HepG2 (cell line): Measurements from ENCODE around the gene PPP1R9A. TPM values are rescaled to one million over a fixed set of nuclear protein-coding genes. Genes with fewer than 3 reads are reported as not detected.

Experiments
- ATAC-seq: fragments of 200-7000 bp; cut with Tn5 transposase; 3 replicates; pipeline ENCODE4 v1.9.1; 2020; ENCODE audit warnings: mild to moderate bottlenecking, moderate library complexity
- BruUV-seq: library from RNA; stranded (reverse); fragments of 400-500 nt; replicated peaks from 2 replicates; lab custom pipeline; 2021; lab: Mats Ljungman, UMichigan
- CTCF ChIA-PET: fragments of 300-600 bp; formaldehyde crosslinking; extraction: SDS; loops from one replicate; lab custom pipeline; 2021; ENCODE audit warnings: low total read pairs, inconsistent platforms, low intra/inter-chr PET ratio; lab: Yijun Ruan, JAX
- POLR2A ChIA-PET: fragments of 350-600 bp; sonication (Branson Sonifier 250); formaldehyde crosslinking; loops from one replicate; lab custom pipeline; 2020; ENCODE audit warnings: antibody characterized with exemption, inconsistent platforms; lab: Yijun Ruan, JAX
- DNase-seq: peaks from one replicate; pipeline ENCODE4 v3.0.0-alpha.2; 2015; ENCODE audit warnings: low spot score
- FAIRE-seq: peaks from 3 replicates; lab custom pipeline; 2011; peaks lifted over from hg19 to GRCh38; lab: Jason Lieb, UNC
- H2AFZ ChIP-seq: one replicate; pipeline ENCODE4 v1.6.1; 2011; ENCODE audit warnings: low read length, inconsistent platforms
- H3K27ac ChIP-seq: fragments of 300-600 bp; 3 replicates; pipeline ENCODE4 v1.8.0; 2011; ENCODE audit warnings: mixed run types, mild to moderate bottlenecking, mixed read lengths, low read length, inconsistent platforms; ENCODE audit not compliant: insufficient read depth; ENCODE audit errors: extremely low read length
- H3K27me3 ChIP-seq, 2 experiments: fragments of 200-600 bp in 1 of 2; 2 replicates in 1 of 2; 3 replicates in 1 of 2; pipeline versions ENCODE4 v1.6.0 to v1.8.0; 2011; ENCODE audit warnings: low read length in 2 of 2, mild to moderate bottlenecking in 2 of 2, moderate library complexity in 2 of 2, inconsistent platforms in 1 of 2; ENCODE audit not compliant: insufficient read depth in 2 of 2, control insufficient read depth in 1 of 2
- H3K36me3 ChIP-seq, 2 experiments: fragments of 200-600 bp in 1 of 2; replicated peaks in 1 of 2; 2 replicates in 1 of 2; 3 replicates in 1 of 2; pipeline versions ENCODE4 v1.5.1 to v1.8.0; 2011; ENCODE audit warnings: low read length in 2 of 2, inconsistent platforms in 1 of 2; ENCODE audit not compliant: insufficient read depth in 2 of 2, control insufficient read depth in 1 of 2
- H3K4me1 ChIP-seq: 2 replicates; pipeline ENCODE4 v1.5.1; 2012; ENCODE audit warnings: low read length, inconsistent platforms; ENCODE audit not compliant: insufficient read depth
- H3K4me2 ChIP-seq: 2 replicates; pipeline ENCODE4 v1.6.0; 2011; ENCODE audit warnings: low read depth, low read length, inconsistent platforms
- H3K4me3 ChIP-seq, 3 experiments: fragments of 200-600 bp in 1 of 3; sonication (generic), shearing (Covaris generic) in 1 of 3; replicated peaks in 1 of 3; 2 replicates each; pipeline ENCODE4 v1.5.1; 2011 to 2016; ENCODE audit warnings: low read length in 3 of 3, inconsistent platforms in 2 of 3, low read depth in 2 of 3, mild to moderate bottlenecking in 2 of 3, control low read depth in 1 of 3, mixed read lengths in 1 of 3; ENCODE audit not compliant: insufficient read depth in 1 of 3
- H3K79me2 ChIP-seq: one replicate; pipeline ENCODE4 v1.6.1; 2011; ENCODE audit warnings: low read length, inconsistent platforms; ENCODE audit not compliant: insufficient read depth
- H3K9ac ChIP-seq: 2 replicates; pipeline ENCODE4 v1.6.0; 2011; ENCODE audit warnings: mild to moderate bottlenecking, low read depth, low read length, inconsistent platforms; ENCODE audit not compliant: insufficient read depth
- H3K9me3 ChIP-seq: 2 replicates; pipeline ENCODE4 v1.5.1; 2012; ENCODE audit warnings: mild to moderate bottlenecking, low read length
- H4K20me1 ChIP-seq: 2 replicates; pipeline ENCODE4 v1.6.0; 2011; ENCODE audit warnings: inconsistent platforms, mild to moderate bottlenecking, low read length, moderate library complexity; ENCODE audit not compliant: insufficient read depth
- ATF7 ChIP-seq, 2 experiments: fragments of 450-650 bp in 1 of 2; sonication (generic) in 1 of 2; formaldehyde crosslinking in 1 of 2; IDR thresholded peaks; 2 replicates each; pipeline versions ENCODE4 v1.4.0 to v1.6.1; 2016 to 2020; ENCODE audit warnings: antibody characterized with exemption in 1 of 2, mild to moderate bottlenecking in 1 of 2, missing genetic modification reagents in 1 of 2
- RCOR2 ChIP-seq: IDR thresholded peaks from 2 replicates; pipeline ENCODE4 v1.6.1; 2016; ENCODE audit warnings: missing biosample characterization, missing genetic modification reagents
- SYNCRIP ChIP-seq: fragments of 200-400 bp; formaldehyde crosslinking; IDR thresholded peaks from 2 replicates; pipeline ENCODE4 v1.6.1; 2018; ENCODE audit warnings: mild to moderate bottlenecking, low read depth, low read length; ENCODE audit not compliant: insufficient read depth
- THYN1 ChIP-seq: sonication (generic); formaldehyde crosslinking; IDR thresholded peaks from 2 replicates; pipeline ENCODE4 v1.8.1; 2023; ENCODE audit warnings: low read depth, mild to moderate bottlenecking, moderate library complexity, missing genetic modification reagents, borderline replicate concordance
- ZNF383 ChIP-seq: sonication (generic); formaldehyde crosslinking; IDR thresholded peaks from 2 replicates; pipeline ENCODE4 v1.4.0; 2020; ENCODE audit warnings: missing genetic modification reagents, mild to moderate bottlenecking, borderline replicate concordance
- WGBS: methylation state at CpG from one replicate; pipeline ENCODE4 v1.1.6; 2017; ENCODE audit warnings: low lambda C conversion rate; 5-methylcytosine and 5-hydroxymethylcytosine counted together
- in situ Hi-C: cut with HindIII; loops from 2 replicates; pipeline ENCODE4 v1.10.0; 2017; ENCODE audit warnings: low pct_unique_long_range_greater_than_20kb; ENCODE audit not compliant: extremely low pct_ligation_motif_present
- intact Hi-C: fragments of 100-400 bp; cut with micrococcal nuclease; formaldehyde crosslinking; loops from one replicate; pipeline ENCODE4 v1.10.0; 2022; ENCODE audit not compliant: unreplicated experiment
- polyA plus RNA-seq, 8 experiments: library from polyadenylated mRNA; depleted of rRNA in 3 of 8; stranded (reverse) in 7 of 8; unstranded in 1 of 8; fragments of >200 nt; fragmentation: Illumina TruSeq in 4 of 8; extraction: Trizol in 4 of 8; gene quantifications; 2 replicates each; pipeline versions ENCODE4 v1.2.1 to v1.2.3, GENCODE V29; 2011 to 2016; ENCODE audit warnings: low read depth in 4 of 8, missing spikeins in 1 of 8, mixed read lengths in 1 of 8; ENCODE audit not compliant: insufficient read depth in 1 of 8
- total RNA-seq, 5 experiments: library from RNA; depleted of rRNA; stranded (reverse); fragments of >200 nt; fragmentation: Illumina TruSeq; extraction: Trizol; gene quantifications; 2 replicates each; pipeline ENCODE4 v1.2.3, GENCODE V29; 2016; ENCODE audit warnings: low read depth in 1 of 5

The PPP1R9A gene
- total and polyA plus RNA-seq, 2 of the 13 experiments (the other 11 are each of a cell fraction or from before 2014, with no cell fraction given), result 11.4 to 31.9 TPM

DNA sequence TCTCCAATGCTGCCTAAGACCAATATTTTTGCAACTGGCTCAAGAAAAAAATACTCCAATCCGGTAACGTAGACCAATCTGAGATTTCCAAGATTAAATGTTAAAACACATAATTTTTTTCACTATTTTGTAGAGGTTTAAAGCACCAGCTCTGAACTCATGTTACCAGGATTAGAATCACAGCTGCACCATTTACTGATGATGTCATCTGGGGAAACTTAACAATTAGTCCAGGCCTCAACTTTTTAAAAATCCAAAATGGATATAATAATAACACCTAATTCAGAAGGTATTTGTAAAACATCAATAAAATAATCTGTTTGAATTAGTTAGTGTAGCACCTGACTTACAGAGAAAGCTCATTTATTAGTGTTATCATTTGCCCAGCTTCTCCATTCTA lies 402.6 kb downstream of the PPP1R9A start:
- no peaks in the 10 kb centered on the region for H3K4me1 ChIP-seq
- no peaks in the 10 kb centered on the region for H4K20me1 ChIP-seq
- no peak overlapping the region for H2AFZ ChIP-seq
- no peak overlapping the region for H3K9ac ChIP-seq
- BruUV-seq, result no TSS peak
- H3K4me3 ChIP-seq, result no peak overlapping the region
- WGBS, result 78% methylated on average over 2 of the region's 2 CpGs
- H3K27ac ChIP-seq, result no peak overlapping the region
- ATAC-seq, result no peak
- in situ Hi-C loops (no loop called here), intact Hi-C loops (no loop called here)
- no peak for DNase-seq
- ChIA-PET POLR2A (no interaction called here), CTCF (no interaction called here)
- no peaks in the 10 kb centered on the region for H3K27me3 ChIP-seq
- no peaks in the 10 kb centered on the region for H3K9me3 ChIP-seq
- TF ChIP-seq SYNCRIP, result no peak
- peak; percentile 62 for TF ChIP-seq ATF7 (IDR thresholded peaks at IDR 0.05)
- TF ChIP-seq ATF7 (CRISPR knock-in tag; IDR thresholded peaks at IDR 0.05), result no peak
- H3K4me2 ChIP-seq, result no peak overlapping the region
- no peaks in the 10 kb centered on the region for H3K36me3 ChIP-seq
- H3K79me2 ChIP-seq, result no peaks in the 10 kb centered on the region
- no peak for FAIRE-seq

DNA sequence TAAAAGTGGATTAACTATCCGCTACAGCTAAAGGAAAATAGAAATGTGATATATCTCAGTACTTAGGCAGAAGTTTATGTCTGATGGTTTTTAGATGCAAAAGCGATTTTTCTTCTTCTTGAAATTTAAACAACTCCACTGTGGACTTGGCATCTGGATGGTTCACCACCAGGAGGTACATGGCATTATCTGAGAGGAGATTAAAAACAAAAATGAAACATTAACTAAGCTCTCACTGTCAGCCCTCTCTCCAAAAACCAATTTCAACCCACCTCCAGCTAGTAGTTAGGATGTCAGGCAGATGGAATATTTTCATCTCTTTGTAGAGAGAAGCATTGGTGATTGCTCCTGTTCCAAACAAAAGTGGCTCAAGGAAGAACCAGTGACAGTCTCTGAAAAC lies 404.0 kb downstream of the PPP1R9A start:
- no peaks in the 10 kb centered on the region for H4K20me1 ChIP-seq
- CTCF ChIA-PET, result no interaction called here
- in situ Hi-C loops, result no loop called here

More for the DNA sequence above, 404.0 kb downstream of the PPP1R9A start:
- no peak for ATAC-seq
- H3K4me1 ChIP-seq, result no peaks in the 10 kb centered on the region
- no peaks in the 10 kb centered on the region for H3K36me3 ChIP-seq
- POLR2A ChIA-PET, result no interaction called here
- TF ChIP-seq ZNF383 (no peak), RCOR2 (CRISPR knock-in tag) (no peak), THYN1 (CRISPR knock-in tag) (no peak)
- no peak for DNase-seq
- 61% methylated on average over 2 of the region's 2 CpGs for WGBS
- no peak overlapping the region for H3K4me2 ChIP-seq
- no peak overlapping the region for H3K9ac ChIP-seq
- no peaks in the 10 kb centered on the region for H3K9me3 ChIP-seq
- no peak overlapping the region for H2AFZ ChIP-seq
- no peaks in the 10 kb centered on the region for H3K79me2 ChIP-seq
- BruUV-seq, result no TSS peak
- intact Hi-C loops, result no loop called here
- no peak overlapping the region for H3K27ac ChIP-seq
- H3K27me3 ChIP-seq, result no peaks in the 10 kb centered on the region
- no peak overlapping the region for H3K4me3 ChIP-seq
- FAIRE-seq, result no peak
